Stromal cell of bone marrow (primary cell): ENCODE data around the gene CDK9.
"Not testable (repeated sequence)": the region's sequence is repeated elsewhere in the genome, so short reads cannot be mapped to it uniquely, and the experiment has no call there.

Experiments
- DNase-seq: peaks from one replicate; pipeline ENCODE4 v3.0.0-alpha.2; 2012; ENCODE audit warnings: low read depth

Gene CDK9

DNA sequence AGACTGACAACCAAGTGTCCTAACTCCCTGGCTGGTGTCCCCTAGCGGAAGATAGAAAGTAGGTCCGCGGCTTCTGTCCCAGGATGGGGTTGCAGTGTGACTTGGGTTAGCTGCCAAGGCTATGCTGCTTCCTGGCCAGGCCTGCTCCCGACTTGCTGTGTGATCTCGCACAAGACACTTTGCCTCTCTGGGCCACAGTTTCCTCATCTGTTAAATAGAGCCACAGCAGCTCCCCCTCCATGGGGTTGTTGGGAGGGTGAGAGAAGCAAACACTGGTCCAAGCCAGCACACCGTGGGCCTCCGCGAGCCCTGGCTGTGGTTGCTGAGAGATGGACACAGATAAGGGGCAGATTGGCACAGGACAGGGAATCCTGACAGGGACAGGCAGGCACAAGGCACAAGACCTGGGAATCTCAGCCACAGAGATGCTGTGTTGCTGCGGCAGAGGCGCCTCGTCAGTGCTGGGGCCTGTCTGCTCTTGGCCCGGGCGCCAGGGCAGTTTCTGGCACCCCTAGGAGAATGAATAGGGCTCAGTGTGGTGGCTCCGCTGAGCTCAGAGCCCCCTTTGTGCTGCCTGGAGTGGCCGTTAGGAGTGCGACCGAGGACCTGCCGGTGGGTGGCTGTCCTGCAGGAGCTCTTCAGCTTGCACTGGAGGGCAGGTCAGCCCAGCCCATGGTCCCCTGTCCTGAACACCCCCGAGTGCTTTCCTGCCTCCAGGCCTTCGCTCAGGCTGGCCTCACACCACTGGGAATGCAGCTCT, 5.5 kb upstream of the CDK9 start:
- DNase-seq = no peak

DNA sequence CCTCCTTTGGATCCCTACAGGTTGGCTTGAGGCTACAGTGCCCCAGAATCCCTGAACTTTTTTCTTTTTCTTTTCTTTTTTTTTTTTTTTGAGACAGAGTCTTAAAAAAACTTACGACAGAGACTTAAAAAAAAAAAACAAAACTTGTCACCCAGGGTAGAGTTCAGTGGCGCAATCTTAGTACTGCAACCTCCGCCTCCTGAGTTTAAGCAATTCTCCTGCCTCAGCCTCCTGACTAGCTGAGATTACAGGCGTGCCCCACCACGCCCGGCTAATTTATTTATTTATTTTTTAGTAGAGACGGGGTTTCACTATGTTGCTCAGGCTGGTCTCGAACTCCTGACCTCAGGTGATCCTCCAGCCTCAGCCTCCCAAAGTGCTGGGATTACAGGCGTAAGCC, 4.9 kb upstream of the CDK9 start:
- DNase-seq = not testable (repeated sequence)

DNA sequence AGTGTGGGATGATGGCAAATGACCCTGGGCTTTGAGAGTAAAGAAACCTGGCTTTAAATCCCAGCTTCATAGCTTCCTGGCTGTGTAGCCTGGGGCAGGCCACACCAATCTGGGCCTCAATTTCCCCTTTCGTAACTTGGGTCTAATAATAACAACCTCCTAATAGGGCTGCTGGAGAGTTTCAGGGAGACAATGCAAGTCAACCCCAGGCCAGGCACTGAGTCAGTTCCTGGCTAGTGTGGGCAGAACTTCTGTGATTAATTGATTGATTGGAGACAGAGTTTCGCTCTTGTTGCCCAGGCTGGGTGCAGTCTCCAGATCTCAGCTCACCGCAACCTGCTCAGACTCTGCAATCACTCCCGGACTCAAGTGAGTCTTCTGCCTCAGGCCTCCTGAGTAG, 4.0 kb upstream of the CDK9 start:
- DNase-seq = no peak

DNA sequence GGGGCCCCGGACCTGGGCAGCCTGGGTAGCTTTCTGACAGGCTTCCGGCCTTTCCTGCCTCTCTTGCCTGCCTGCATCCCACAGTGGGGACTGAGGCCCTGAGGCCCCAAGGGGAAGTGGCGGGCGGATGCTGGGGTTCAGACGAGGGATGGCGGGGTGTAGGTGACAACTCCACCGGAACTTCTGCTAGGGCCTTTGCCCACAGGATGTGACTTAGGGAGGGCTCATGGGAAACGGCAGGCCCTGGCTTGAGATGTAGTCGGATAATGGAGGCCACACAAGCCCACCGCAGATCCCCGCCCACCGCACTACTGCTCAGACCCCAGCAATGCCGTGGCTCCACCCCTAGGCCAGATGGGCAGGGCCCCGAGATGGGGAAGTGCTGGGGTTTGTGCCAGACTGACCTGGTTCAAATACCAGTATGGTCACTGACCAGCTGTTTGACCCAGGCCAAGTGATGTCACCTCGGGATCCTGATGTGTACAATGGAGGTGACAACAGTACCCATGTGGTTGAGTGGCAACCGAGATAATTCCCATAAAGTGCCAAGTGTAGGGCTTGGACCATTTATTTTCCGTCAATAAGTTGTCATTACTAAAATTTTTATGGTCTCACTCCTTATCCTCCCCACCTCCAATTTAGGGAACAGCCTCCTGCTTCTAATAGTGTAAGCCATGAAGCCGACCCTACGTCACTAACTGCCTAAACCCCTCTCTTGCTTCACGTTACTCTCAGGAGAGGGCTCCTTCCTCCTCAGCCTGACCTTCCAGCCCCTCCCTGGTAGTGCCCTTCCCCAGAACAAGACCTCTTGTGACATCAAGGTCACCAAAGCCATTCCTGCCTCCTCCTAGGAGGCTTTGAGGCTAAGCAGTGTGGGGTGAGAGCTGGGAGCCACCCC, 2.5 kb upstream of the CDK9 start:
- no peak for DNase-seq

DNA sequence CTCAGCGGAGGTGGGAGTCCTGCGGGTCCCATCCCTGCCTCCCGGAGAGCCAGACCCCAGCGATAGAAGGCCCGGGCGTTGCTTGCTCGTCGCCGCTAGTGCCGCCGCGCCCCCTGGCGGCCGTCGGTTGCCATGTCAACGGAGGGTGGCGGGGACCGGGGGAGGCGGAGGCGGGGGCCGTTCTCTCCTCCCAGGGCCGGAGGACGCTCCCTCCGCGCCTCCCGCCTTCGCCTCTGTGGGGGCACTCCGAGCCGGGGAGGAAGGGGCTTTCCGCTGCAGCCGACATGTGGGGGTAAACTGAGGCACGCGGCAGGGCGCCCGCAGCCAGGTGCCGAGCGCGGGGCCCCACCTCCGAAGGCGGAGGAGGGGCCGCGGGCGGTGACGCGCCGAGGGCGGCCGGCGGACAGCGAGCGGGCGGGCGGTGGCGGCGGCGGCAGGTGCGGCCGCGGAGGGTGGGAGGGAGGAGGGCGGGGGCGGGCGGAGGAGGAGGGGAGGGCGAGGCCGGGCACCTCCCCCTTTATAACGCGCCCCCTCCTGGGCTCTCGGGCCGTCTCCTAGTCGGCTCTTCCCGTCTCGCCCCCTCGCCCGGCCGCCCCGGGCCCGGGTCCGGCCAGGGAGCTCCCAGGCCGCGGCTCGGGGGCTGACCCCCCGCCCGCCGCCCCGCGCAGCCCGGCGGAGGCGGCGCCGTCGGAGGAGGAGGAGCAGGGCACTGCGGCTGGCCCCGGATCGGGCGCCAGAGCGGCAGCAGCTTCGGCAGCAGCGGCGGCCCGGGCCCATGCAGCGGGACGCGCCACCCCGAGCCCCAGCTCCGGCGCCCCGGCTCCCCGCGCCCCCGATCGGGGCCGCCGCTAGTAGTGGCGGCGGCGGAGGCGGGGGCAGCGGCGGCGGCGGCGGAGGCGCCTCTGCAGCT, 556 bp upstream of the CDK9 start:
- peak; percentile 54 for DNase-seq

DNA sequence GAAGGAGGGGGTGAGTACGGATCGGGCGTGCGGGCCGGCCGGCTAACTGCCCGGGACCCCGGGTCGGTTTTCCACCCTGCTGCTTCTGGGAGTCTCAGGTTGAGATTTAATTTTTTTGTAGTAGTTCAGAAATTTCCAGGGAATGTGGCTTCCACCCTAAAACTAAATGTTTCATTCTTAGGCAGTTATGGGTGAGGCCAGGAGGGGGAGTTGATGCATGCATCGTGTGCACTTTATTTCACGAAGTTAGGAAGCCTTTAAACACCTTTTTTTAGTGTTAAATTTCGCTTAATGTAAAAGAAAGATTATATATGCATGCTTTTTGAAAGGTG, 905 bp downstream of the CDK9 start:
- DNase-seq = no peak

DNA sequence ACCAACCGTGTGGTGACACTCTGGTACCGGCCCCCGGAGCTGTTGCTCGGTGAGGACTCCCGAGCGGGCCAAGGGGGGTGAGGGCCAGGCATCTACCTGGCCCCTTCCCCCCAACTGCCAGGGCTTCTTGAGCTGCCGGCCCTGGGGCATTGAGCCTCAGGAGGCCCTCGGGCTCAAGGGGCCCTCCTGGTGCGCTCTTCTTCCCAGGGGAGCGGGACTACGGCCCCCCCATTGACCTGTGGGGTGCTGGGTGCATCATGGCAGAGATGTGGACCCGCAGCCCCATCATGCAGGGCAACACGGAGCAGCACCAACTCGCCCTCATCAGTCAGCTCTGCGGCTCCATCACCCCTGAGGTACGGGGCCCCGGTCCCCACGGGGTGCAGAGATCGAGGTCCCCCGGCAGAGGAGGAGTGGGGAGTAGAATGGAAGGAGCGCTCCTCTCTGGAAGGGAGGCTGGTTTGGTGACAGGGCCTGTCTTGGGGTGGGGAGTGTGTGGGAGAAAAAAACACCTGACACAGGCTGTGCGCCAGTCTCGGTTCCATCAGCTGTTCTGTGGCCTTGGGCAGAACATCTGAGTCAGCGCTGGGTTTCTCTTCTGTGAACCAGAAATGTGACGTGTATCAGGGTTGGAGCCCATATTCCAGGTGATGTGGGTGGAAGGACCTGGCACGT, 2.6 kb downstream of the CDK9 start:
- no peak for DNase-seq

DNA sequence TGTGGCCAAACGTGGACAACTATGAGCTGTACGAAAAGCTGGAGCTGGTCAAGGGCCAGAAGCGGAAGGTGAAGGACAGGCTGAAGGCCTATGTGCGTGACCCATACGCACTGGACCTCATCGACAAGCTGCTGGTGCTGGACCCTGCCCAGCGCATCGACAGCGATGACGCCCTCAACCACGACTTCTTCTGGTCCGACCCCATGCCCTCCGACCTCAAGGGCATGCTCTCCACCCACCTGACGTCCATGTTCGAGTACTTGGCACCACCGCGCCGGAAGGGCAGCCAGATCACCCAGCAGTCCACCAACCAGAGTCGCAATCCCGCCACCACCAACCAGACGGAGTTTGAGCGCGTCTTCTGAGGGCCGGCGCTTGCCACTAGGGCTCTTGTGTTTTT, 3.3 kb downstream of the CDK9 start:
- no peak for DNase-seq

DNA sequence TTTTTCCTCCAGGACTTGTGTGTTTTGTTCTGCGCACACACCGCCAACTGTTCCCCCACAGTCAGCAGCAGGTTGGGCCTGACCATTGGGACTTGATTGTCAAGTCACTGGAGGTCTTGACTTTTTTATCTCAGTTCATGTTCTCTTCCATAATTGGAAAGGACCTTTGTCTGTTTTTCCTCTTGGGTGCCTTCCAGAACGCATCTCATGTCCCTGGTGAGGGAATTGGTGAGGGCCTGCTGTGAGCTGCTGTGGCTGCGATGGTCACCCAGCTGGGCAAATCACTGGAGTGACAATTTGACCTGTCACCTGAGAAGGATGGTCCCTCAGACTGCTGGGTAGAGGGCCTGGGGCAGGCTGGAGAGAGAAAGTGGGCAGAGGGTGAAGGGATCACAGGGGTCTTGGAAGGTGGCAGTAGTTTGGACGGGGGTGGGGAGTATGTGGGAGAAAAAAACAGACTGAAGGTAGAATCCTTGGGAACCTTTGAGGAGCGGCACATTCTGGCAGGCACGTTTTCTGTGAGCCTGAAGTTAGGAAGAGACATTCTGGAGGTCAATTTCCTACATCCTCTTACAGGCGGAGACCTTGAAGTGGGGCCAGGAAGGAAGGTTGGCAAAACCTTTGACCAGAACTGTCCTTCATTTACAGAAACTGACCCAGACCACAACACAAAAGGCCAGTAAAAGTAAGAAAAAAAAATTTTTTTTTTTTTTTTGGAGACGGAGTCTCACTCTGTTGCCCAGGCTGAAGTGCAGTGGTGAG, 4.4 kb downstream of the CDK9 start:
- DNase-seq = no peak

DNA sequence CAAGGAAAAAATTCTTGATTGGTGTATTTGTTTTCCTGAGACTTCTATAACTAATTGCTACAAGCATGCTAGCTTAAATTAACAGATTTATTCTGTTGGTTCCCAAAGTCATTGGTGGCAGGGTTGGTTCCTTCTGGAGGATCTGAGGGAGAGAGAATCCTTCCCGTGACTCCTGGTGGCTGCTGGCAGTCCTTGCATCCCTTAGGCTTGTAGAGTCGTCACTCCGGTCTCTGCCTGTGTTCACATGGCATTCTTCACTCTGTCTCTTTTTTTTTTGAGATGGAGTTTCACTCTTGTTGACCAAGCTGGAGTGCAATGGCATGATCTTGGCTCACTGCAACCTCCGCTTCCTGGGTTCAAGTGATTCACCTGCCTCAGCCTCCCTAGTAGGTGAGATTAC, 5.3 kb downstream of the CDK9 start:
- no peak for DNase-seq

DNA sequence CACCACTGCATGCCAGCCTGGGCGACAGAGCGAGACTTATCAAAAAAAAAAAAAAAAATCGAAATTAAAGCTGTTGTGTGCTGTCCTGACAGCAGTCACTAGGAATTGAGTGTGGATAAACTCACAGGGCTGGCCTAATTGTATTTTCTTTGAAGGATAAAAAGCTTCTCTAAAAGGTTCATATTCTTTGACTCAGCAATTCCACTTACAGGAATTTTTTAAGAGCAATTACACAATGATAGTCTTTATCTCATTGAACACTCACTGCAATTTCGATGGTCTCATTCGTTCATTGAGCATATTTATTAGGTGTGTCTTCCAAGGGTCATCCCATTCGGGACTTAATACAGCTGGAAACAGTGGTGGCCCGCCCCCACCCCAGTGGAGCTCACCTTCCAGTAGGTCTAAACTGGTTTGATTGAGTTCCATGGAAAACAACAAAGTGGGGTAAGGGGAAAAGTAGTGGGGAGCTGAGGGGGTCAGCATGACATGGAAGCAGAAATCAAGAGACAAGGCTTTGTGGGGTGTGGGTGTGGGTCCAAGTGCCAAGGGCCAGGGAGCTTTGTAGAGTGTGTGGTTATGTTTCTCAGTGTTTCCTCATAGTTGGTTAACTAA, 6.7 kb downstream of the CDK9 start:
- no peak for DNase-seq

DNA sequence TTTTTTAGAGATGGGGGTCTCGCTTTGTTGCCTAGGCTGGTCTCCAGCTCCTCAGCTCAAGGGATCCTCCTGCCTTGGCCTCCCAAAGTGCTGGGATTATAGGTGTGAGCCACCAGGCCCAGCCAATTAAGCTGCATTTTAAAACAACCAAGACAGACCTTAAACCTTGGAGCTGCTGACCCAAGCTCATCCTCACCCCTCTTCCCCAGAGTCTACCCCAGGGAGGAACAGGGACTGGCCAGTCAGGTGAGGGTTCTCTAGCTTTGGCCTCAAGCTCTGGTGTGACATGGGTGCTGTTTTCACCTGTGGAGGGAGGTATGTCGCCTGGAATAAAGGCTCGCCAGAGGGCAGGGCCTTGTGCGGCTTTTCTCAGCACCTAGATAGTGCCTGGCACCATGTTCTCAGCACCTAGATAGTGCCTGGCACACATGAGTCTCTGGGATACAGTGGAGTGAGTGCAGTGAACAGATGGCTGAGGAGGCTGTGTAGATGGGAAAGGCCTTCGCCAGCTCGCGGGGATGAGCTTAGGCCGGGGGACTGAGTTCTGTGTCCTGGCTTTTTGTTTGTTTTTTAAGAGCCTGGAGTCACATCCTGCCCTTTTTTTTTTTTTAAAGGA, 7.4 kb downstream of the CDK9 start:
- DNase-seq = no peak

DNA sequence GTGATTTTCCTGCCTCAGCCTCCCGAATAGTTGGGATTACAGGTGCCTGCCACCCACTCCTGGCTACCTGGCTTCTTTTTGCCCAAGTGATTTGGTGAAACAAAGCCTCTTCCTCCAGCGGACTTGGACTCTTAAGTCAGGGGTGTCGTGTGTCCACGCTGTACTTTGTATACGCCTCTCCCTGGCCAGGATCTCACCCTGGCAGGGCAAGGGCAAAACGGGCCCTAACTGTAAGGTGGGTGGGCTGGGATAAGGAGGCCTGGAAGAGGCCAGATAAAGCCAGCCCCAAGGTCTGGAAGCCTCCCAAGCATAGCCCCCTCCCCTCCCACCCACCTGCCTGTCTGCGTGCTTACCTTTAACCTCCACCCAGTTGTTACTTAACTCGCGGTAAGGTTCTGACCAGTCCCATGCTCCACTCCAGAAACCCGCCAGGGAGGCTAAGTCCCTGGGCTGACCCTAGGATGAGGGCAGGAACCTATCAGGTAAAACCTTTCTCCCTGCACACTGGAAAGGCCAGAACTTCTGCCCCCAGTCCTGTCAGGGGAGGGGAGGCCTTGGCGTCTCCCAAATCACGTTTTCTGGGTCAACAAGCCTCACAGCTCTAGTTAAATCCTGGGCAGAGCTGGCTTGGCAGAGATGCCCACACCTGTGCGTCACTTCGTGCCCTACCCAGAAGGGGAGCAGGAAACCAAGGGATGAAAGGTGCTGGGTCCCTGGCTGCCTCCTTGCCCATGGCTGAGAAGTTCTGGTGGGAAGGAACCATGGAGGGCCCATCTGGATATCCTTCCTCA, 8.4 kb downstream of the CDK9 start:
- DNase-seq = no peak

DNA sequence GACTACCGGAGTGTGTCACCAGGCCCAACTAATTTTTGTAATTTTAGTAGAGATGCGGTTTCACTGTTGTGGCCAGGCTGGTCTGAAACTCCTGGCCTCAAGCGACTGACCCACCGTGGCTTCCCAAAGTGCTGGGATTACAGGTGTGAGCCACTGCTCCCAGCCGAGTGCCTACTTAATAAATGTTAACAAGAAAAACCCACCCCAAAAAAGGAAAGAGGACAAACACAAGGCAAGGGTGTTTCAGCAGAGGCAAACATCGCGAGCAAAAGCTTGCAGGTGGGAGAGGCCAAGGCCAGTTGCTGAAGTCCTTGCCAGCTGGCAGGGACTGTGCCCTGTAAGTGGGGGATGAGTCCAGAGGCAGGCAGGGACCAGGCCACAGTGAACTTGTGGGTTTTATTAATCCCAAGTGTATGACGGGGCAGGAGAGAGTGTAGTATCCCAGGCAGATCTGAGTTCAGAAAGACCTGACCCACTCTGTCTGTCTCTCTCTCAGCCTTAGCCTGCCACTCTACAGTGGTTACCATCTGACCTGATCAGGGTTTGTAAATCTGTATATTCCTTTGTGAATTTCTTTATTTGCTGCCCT, 10.5 kb downstream of the CDK9 start:
- no peak for DNase-seq

DNA sequence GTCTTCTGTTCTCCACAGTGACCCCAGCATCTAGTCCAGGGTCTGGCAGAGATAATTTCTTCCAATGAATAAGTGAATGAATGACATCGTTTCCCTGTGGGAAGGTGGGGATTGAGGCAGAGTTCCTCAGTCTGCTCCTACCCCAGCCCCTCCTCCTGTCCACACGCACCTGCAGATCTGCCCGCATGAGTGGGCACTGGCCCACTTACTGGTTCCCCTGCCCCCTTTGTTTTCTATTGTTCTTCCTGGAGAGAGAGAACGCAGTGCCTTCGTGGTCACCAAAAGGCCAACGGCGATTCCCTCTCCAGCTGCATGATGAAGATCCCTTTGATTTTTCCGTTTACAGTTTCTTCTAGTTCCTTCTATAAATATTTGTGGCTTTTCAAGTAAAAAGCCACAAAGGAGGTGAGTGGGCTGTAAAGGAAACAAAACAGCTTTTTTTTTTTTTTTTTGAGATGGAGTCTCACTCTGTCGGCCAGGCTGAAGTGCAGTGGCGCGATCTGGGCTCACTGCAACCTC, 11.1 kb downstream of the CDK9 start:
- no peak for DNase-seq

DNA sequence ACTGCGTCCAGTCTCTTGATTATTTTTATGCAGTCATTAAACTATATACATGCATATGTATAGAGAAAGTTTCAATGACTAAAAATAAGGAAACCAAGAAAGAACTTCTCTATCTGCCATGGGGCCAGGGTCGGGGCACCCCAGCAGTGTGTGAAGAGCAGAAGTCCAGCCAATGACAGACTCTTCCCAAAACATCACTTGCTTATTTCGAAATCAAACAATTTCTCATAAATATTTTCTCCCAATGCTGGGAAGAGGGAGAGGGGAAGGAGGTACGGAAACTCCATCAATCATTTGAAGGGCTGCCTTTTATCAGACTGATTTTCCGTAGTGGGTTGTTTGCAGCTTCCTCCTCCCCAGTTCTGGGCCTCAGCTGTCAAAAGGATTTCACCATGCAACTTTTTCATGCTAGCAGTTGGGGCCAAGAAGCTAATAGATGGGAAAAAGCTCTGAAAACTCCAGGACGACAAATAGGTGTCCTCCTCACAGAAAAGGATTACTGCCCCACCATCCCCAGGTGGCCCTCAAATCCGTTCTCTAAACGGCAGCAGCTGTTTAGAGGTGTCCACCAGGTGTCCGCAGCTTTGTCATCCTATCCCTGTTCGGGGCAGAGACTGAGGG, 16.2 kb downstream of the CDK9 start:
- DNase-seq = peak; percentile 31

DNA sequence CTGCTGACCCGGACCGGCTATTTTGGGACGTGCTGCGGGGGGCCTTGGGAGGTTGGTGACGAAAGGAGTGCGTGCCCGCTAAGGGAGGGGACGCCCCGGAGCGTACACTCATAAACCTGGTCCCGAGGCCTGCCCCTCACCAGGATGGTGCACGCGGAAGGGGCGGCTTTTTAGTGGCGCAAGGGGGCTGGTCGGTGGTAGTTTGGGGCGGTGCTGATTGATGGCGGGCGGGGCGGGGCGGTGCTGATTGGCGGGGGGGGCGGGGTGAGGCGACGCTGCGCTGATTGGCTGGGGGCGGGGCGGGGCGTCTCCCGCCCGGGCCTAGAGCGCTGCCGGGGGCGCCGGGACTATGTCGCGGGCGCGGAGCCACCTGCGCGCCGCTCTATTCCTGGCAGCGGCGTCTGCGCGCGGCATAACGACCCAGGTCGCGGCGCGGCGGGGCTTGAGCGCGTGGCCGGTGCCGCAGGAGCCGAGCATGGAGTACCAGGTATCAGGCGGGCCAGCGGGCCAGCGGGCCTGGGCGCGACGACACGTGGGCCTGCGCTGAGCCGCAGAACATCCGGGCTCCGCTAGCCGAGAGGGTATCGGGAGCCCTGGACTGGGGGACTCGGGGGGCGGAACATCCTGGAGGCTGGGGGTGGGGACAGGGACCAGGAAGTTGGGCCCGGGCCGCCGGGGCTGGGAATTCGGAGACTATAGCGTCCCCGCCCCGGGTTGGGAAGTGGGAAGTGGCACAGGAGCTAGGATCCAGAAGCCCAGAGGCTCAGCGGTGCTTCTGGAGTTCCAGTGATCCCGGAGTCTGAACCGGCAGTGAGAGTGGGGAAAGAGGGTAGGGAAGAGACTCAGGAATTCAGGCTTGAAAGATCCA, 17.0 kb downstream of the CDK9 start, which contains the start of gene FPGS:
Gene FPGS (plus strand): TSS at position 307 of the 868 bp plus-strand sequence. CDS start 43 bp downstream, at position 350.
- DNase-seq = peak; percentile 78
